ACC112 (cell line): ENCODE data around the gene STARD13.
"Not testable (repeated sequence)": the region's sequence is repeated elsewhere in the genome, so short reads cannot be mapped to it uniquely, and the experiment has no call there.

Experiments used
- H2AFZ ChIP-seq: fragments of 200-600 bp; sonication (generic); one replicate; pipeline ENCODE4 v1.6.0; 2017; ENCODE audit warnings: antibody characterized with exemption, low read length; ENCODE audit not compliant: unreplicated experiment
- H3K27ac ChIP-seq: fragments of 200-600 bp; sonication (generic); 2 replicates; pipeline ENCODE4 v1.5.1; 2014; ENCODE audit warnings: low read depth, mild to moderate bottlenecking, antibody characterized with exemption, low read length, moderate library complexity
- H3K27me3 ChIP-seq: fragments of 200-600 bp; sonication (generic); 2 replicates; pipeline ENCODE4 v1.6.1; 2014; ENCODE audit warnings: mild to moderate bottlenecking, antibody characterized with exemption, low read length, moderate library complexity, mixed read lengths; ENCODE audit not compliant: insufficient read depth
- H3K36me3 ChIP-seq: fragments of 200-600 bp; sonication (generic); 2 replicates; pipeline ENCODE4 v1.6.1; 2016; ENCODE audit warnings: mild to moderate bottlenecking, antibody characterized with exemption, low read length, moderate library complexity, mixed read lengths; ENCODE audit not compliant: insufficient read depth
- H3K4me1 ChIP-seq: fragments of 200-600 bp; sonication (generic); one replicate; pipeline ENCODE4 v1.6.1; 2016; ENCODE audit warnings: low read length, mixed read lengths; ENCODE audit not compliant: insufficient read depth, unreplicated experiment, control insufficient read depth
- H3K4me3 ChIP-seq: fragments of 200-600 bp; sonication (generic); 2 replicates; pipeline ENCODE4 v1.5.1; 2014; ENCODE audit warnings: mild to moderate bottlenecking, low read depth, low read length
- H3K79me2 ChIP-seq: fragments of 200-600 bp; sonication (generic); one replicate; pipeline ENCODE4 v1.6.0; 2016; ENCODE audit warnings: low read length; ENCODE audit not compliant: control insufficient read depth, unreplicated experiment, insufficient read depth

Gene STARD13

GRCh38 chr13:33244210-33244906, 41.2 kb downstream of the STARD13 start:
- Histone ChIP-seq H3K4me3 (no peak overlapping the region), H3K4me1 (peaks cover 9% of the 10 kb centered on the region), H3K36me3 (peaks cover 35% of the 10 kb centered on the region), H3K79me2 (peaks cover 84% of the 10 kb centered on the region), H2AFZ (no peak overlapping the region), H3K27ac (no peak overlapping the region), H3K27me3 (no peaks in the 10 kb centered on the region)

DNA sequence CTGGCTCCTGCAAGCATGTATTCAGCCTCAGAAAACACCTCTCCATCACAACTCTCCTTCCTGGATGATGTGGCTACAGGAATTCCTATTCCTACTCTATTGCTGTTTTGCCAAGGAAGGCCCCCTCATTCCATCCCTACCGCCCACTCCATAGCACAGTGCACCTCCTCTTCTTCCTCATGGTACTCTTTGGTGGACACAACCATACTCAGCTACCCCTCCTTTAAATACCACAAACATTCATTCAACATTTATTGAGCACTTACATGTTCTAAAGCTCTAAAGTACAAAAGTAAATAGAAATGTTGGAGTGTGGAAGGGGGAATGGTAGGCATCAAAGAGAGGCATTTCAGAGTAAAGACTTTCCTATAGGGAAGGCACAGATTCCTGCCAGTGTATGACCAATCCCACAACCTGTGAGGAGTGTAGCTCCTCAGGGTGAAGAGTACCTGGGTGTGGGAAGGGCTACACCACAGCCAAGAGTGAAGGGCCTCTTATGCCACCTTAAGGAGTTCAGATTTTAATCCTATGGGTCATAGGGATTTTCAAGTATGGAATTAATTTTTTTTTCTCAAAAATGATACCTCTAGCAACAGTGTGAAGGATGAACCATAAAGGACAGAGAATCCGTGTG, 42.5 kb downstream of the STARD13 start:
- no peak overlapping the region for H3K4me3 ChIP-seq
- H2AFZ ChIP-seq, result no peak overlapping the region
- H3K79me2 ChIP-seq, result peaks cover 83% of the 10 kb centered on the region
- no peak overlapping the region for H3K27ac ChIP-seq
- no peaks in the 10 kb centered on the region for H3K27me3 ChIP-seq
- H3K36me3 ChIP-seq, result peaks cover 38% of the 10 kb centered on the region
- H3K4me1 ChIP-seq, result peaks cover 9% of the 10 kb centered on the region

DNA sequence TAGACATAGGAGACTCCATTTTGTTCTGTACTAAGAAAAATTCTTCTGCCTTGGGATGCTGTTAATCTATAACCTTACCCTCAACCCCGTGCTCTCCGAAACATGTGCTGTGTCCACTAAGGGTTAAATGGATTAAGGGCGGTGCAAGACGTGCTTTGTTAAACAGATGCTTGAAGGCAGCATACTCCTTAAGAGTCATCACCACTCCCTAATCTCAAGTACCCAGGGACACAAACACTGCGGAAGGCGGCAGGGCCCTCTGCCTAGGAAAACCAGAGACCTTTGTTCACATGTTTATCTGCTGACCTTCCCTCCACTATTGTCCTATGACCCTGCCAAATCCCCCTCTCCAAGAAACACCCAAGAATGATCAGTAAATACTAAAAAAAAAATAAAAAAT, 43.2 kb downstream of the STARD13 start:
- Histone ChIP-seq H3K4me1 (peaks cover 16% of the 10 kb centered on the region), H3K79me2 (peaks cover 83% of the 10 kb centered on the region), H3K36me3 (peaks cover 42% of the 10 kb centered on the region)
- H3K27me3 ChIP-seq, H3K4me3 ChIP-seq, H2AFZ ChIP-seq, H3K27ac ChIP-seq: not testable (repeated sequence)

- Histone ChIP-seq H3K79me2 (peaks cover 74% of the 10 kb centered on the region), H2AFZ (no peak overlapping the region), H3K4me1 (peaks cover 67% of the 10 kb centered on the region), H3K27me3 (no peaks in the 10 kb centered on the region), H3K4me3 (peak overlapping the region; percentile 57), H3K27ac (peak overlapping the region; percentile 98), H3K36me3 (peaks cover 49% of the 10 kb centered on the region)
Measured at GRCh38 chr13:33236021-33236420, 49.5 kb downstream of the STARD13 start.

GRCh38 chr13:33235564-33235963, 50.0 kb downstream of the STARD13 start:
- Histone ChIP-seq H3K79me2 (peaks cover 72% of the 10 kb centered on the region), H3K27me3 (no peaks in the 10 kb centered on the region), H2AFZ (no peak overlapping the region), H3K4me3 (peak overlapping the region; percentile 57), H3K27ac (peak overlapping the region; percentile 98), H3K36me3 (peaks cover 45% of the 10 kb centered on the region), H3K4me1 (peaks cover 71% of the 10 kb centered on the region)

- H3K79me2 ChIP-seq, result peaks cover 67% of the 10 kb centered on the region
- H3K36me3 ChIP-seq, result peaks cover 41% of the 10 kb centered on the region
- H3K27ac ChIP-seq, result peak overlapping the region; percentile 98
- H2AFZ ChIP-seq, result no peak overlapping the region
- no peak overlapping the region for H3K4me3 ChIP-seq
- no peaks in the 10 kb centered on the region for H3K27me3 ChIP-seq
- peaks cover 76% of the 10 kb centered on the region for H3K4me1 ChIP-seq
Measured at GRCh38 chr13:33235078-33235477, 50.5 kb downstream of the STARD13 start.

- Histone ChIP-seq H3K27me3 (no peaks in the 10 kb centered on the region), H3K79me2 (peaks cover 65% of the 10 kb centered on the region), H3K4me3 (no peak overlapping the region), H3K36me3 (peaks cover 33% of the 10 kb centered on the region; the same call in 1 of the 2 replicates), H3K27ac (peak overlapping the region; percentile 98; the same call in 1 of the 2 replicates), H3K4me1 (peaks cover 86% of the 10 kb centered on the region), H2AFZ (no peak overlapping the region)
Measured at GRCh38 chr13:33233547-33233946, 52.0 kb downstream of the STARD13 start.

- no peak overlapping the region for H2AFZ ChIP-seq
- H3K27me3 ChIP-seq, result no peaks in the 10 kb centered on the region
- peaks cover 33% of the 10 kb centered on the region; the same call in 1 of the 2 replicates for H3K36me3 ChIP-seq
- peaks cover 65% of the 10 kb centered on the region for H3K79me2 ChIP-seq
- H3K4me1 ChIP-seq, result peaks cover 84% of the 10 kb centered on the region
- H3K4me3 ChIP-seq, result no peak overlapping the region
- peak overlapping the region; percentile 98 for H3K27ac ChIP-seq
Measured at GRCh38 chr13:33232883-33233282, 52.7 kb downstream of the STARD13 start.

GRCh38 chr13:33231339-33231738, 54.2 kb downstream of the STARD13 start:
- no peaks in the 10 kb centered on the region for H3K27me3 ChIP-seq
- H3K79me2 ChIP-seq, result peaks cover 68% of the 10 kb centered on the region
- peak overlapping the region; percentile 91 for H3K27ac ChIP-seq
- no peak overlapping the region for H2AFZ ChIP-seq
- H3K4me3 ChIP-seq, result no peak overlapping the region
- H3K4me1 ChIP-seq, result peaks cover 81% of the 10 kb centered on the region
- peaks cover 22% of the 10 kb centered on the region; the same call in 1 of the 2 replicates for H3K36me3 ChIP-seq

- Histone ChIP-seq H3K4me3 (peak overlapping the region; percentile 65), H3K27ac (peak overlapping the region; percentile 91), H2AFZ (no peak overlapping the region), H3K4me1 (peaks cover 72% of the 10 kb centered on the region), H3K79me2 (peaks cover 76% of the 10 kb centered on the region), H3K36me3 (peaks cover 31% of the 10 kb centered on the region), H3K27me3 (no peaks in the 10 kb centered on the region)
Measured at GRCh38 chr13:33230178-33230881, 55.2 kb downstream of the STARD13 start.
